GM18499 (cell line): Measurements from ENCODE around the gene SLC39A11.
"Not testable (repeated sequence)": the region's sequence is repeated elsewhere in the genome, so short reads cannot be mapped to it uniquely, and the experiment has no call there.

Source experiments
- ATAC-seq: cut with Tn5 transposase; IDR thresholded peaks from one replicate; pipeline ENCODE4 v1.9.1; 2021; ENCODE audit warnings: moderate number of reproducible peaks; ENCODE audit not compliant: insufficient read depth, unreplicated experiment

Gene SLC39A11

GRCh38 chr17:72775919-72776318, 316.6 kb downstream of the SLC39A11 start:
- no peak for ATAC-seq

- no peak for ATAC-seq
Observed at GRCh38 chr17:72775237-72775636, 317.3 kb downstream of the SLC39A11 start.

- no peak for ATAC-seq
Observed at GRCh38 chr17:72774236-72774635, 318.3 kb downstream of the SLC39A11 start.

GRCh38 chr17:72773225-72773624, 319.3 kb downstream of the SLC39A11 start:
- not testable (repeated sequence) for ATAC-seq

GRCh38 chr17:72772331-72772821, 320.1 kb downstream of the SLC39A11 start:
- ATAC-seq, result no peak

- ATAC-seq, result no peak
Observed at GRCh38 chr17:72771734-72772133, 320.8 kb downstream of the SLC39A11 start.

- no peak for ATAC-seq
Observed at GRCh38 chr17:72766761-72767356, 325.6 kb downstream of the SLC39A11 start.

GRCh38 chr17:72765368-72766153, 326.9 kb downstream of the SLC39A11 start:
- ATAC-seq, result no peak

GRCh38 chr17:72764632-72765041, 327.9 kb downstream of the SLC39A11 start:
- ATAC-seq, result no peak

GRCh38 chr17:72763981-72764380, 328.5 kb downstream of the SLC39A11 start:
- ATAC-seq, result no peak

GRCh38 chr17:72761893-72762575, 330.5 kb downstream of the SLC39A11 start:
- not testable (repeated sequence) for ATAC-seq

- no peak for ATAC-seq
Observed at GRCh38 chr17:72761431-72761830, 331.1 kb downstream of the SLC39A11 start.

- ATAC-seq, result no peak
Observed at GRCh38 chr17:72760368-72760767, 332.1 kb downstream of the SLC39A11 start.

GRCh38 chr17:72759301-72759700, 333.2 kb downstream of the SLC39A11 start:
- no peak for ATAC-seq

- no peak for ATAC-seq
Observed at GRCh38 chr17:72756256-72756655, 336.2 kb downstream of the SLC39A11 start.

- no peak for ATAC-seq
Observed at GRCh38 chr17:72754513-72754912, 338.0 kb downstream of the SLC39A11 start.

GRCh38 chr17:72751746-72752145, 340.7 kb downstream of the SLC39A11 start:
- no peak for ATAC-seq

- no peak for ATAC-seq
Observed at GRCh38 chr17:72749119-72749572, 343.3 kb downstream of the SLC39A11 start.

- ATAC-seq, result no peak
Observed at GRCh38 chr17:72747501-72747900, 345.0 kb downstream of the SLC39A11 start.

- no peak for ATAC-seq
Observed at GRCh38 chr17:72745241-72745640, 347.2 kb downstream of the SLC39A11 start.

- ATAC-seq, result no peak
Observed at GRCh38 chr17:72743037-72743467, 349.4 kb downstream of the SLC39A11 start.
